ENCODE data around the gene TOMM40. TPM values are rescaled to one million over a fixed set of nuclear protein-coding genes. Genes with fewer than 3 reads are reported as not detected.
"Not testable (repeated sequence)": the region's sequence is repeated elsewhere in the genome, so short reads cannot be mapped to it uniquely, and the experiment has no call there.

The TOMM40 gene
- total RNA-seq, 1 donor from 2014 or later: 25.5 TPM

- Histone ChIP-seq H3K27me3 (no peaks in the 10 kb centered on the region), H3K4me3 (no peak overlapping the region), H3K4me1 (peaks cover 0 to 5% of the 10 kb centered on the region in 2 donors), H3K27ac (no peak overlapping the region), H3K9me3 (no peaks in the 10 kb centered on the region), H3K36me3 (peaks cover 3 to 16% of the 10 kb centered on the region in 2 donors)
- intact Hi-C loops (cut with DNase I): no loop called here
- TF ChIP-seq CTCF (IDR thresholded peaks at IDR 0.05): no peak
- DNase-seq (ENCODE audit: low spot score in 2 of 2): no peak
Observed at GRCh38 chr19:44855606-44856005, 35.4 kb upstream of the TOMM40 start.

- H3K9me3 ChIP-seq: no peaks in the 10 kb centered on the region
- no peak overlapping the region for H3K27ac ChIP-seq
- H3K36me3 ChIP-seq: peaks cover 3 to 22% of the 10 kb centered on the region in 2 donors
- H3K4me3 ChIP-seq: no peak overlapping the region
- H3K4me1 ChIP-seq: peaks cover 0 to 5% of the 10 kb centered on the region in 2 donors
- DNase-seq (ENCODE audit: low spot score in 2 of 2): no peak
- intact Hi-C loops (cut with DNase I): no loop called here
- TF ChIP-seq CTCF (IDR thresholded peaks at IDR 0.05): no peak
- H3K27me3 ChIP-seq: no peaks in the 10 kb centered on the region
Observed at GRCh38 chr19:44856421-44857083, 34.5 kb upstream of the TOMM40 start.

GRCh38 chr19:44857837-44858236 lies 33.2 kb upstream of the TOMM40 start:
- H3K27me3 ChIP-seq: no peaks in the 10 kb centered on the region
- no peak overlapping the region for H3K4me3 ChIP-seq
- no peak overlapping the region for H3K27ac ChIP-seq
- H3K36me3 ChIP-seq: peaks cover 3 to 22% of the 10 kb centered on the region in 2 donors
- TF ChIP-seq CTCF (IDR thresholded peaks at IDR 0.05): no peak
- intact Hi-C loops (cut with DNase I): no loop called here
- peaks cover 0 to 5% of the 10 kb centered on the region in 2 donors for H3K4me1 ChIP-seq
- no peak for DNase-seq (ENCODE audit: low spot score in 2 of 2)
- H3K9me3 ChIP-seq: no peaks in the 10 kb centered on the region

- H3K4me3 ChIP-seq; H3K27me3 ChIP-seq; H3K27ac ChIP-seq; H3K4me1 ChIP-seq; H3K9me3 ChIP-seq; intact Hi-C loops (cut with DNase I); DNase-seq (ENCODE audit: low spot score in 2 of 2): not testable (repeated sequence)
- peaks cover 20 to 40% of the 10 kb centered on the region in 2 donors for H3K36me3 ChIP-seq
Observed at GRCh38 chr19:44861576-44861975, 29.5 kb upstream of the TOMM40 start.

GRCh38 chr19:44863990-44864389 lies 27.1 kb upstream of the TOMM40 start:
- Histone ChIP-seq H3K4me3 (no peak overlapping the region), H3K27ac (no peak overlapping the region), H3K27me3 (no peaks in the 10 kb centered on the region), H3K9me3 (no peaks in the 10 kb centered on the region), H3K36me3 (peaks cover 23 to 53% of the 10 kb centered on the region in 2 donors), H3K4me1 (no peaks in the 10 kb centered on the region)
- no peak for DNase-seq (ENCODE audit: low spot score in 2 of 2)
- intact Hi-C loops (cut with DNase I): no loop called here
- TF ChIP-seq CTCF (IDR thresholded peaks at IDR 0.05): no peak

- intact Hi-C loops (cut with DNase I): no loop called here
- Histone ChIP-seq H3K4me3 (no peak overlapping the region), H3K27me3 (no peaks in the 10 kb centered on the region)
Observed at GRCh38 chr19:44865196-44865767, 25.8 kb upstream of the TOMM40 start.

More at GRCh38 chr19:44865196-44865767, 25.8 kb upstream of the TOMM40 start:
- Histone ChIP-seq H3K4me1 (no peaks in the 10 kb centered on the region), H3K36me3 (peaks cover 23 to 50% of the 10 kb centered on the region in 2 donors), H3K27ac (no peak overlapping the region), H3K9me3 (no peaks in the 10 kb centered on the region)
- no peak for TF ChIP-seq CTCF (IDR thresholded peaks at IDR 0.05)
- DNase-seq (ENCODE audit: low spot score in 2 of 2): no peak
